CD4-positive, alpha-beta T cell treated with Interleukin-6 for 4 hours (primary cell): ENCODE measurements around the gene C1RL.

Experiments used
- DNase-seq: peaks from one replicate; pipeline ENCODE4 v3.0.0-alpha.2; 2020; ENCODE audit warnings: mixed read lengths

The C1RL gene

GRCh38 chr12:7108796-7109571 lies at the start of gene C1RL:
Gene C1RL (minus strand): TSS chr12:7109214. CDS start chr12:7109180, 34 bp downstream.
- DNase-seq = peak; percentile 82

- no peak for DNase-seq
Observed at GRCh38 chr12:7157391-7157790, 48.4 kb upstream of the C1RL start.

- DNase-seq = no peak
Observed at GRCh38 chr12:7156259-7157197, 47.5 kb upstream of the C1RL start.

- DNase-seq = no peak
Observed at GRCh38 chr12:7155471-7156034, 46.5 kb upstream of the C1RL start.

- DNase-seq = no peak
Observed at GRCh38 chr12:7154901-7155470, 46.0 kb upstream of the C1RL start.

- DNase-seq = no peak
Observed at GRCh38 chr12:7154042-7154441, 45.0 kb upstream of the C1RL start.

GRCh38 chr12:7152818-7153217 lies 43.8 kb upstream of the C1RL start:
- no peak for DNase-seq

GRCh38 chr12:7151532-7151931 lies 42.5 kb upstream of the C1RL start:
- DNase-seq = no peak

GRCh38 chr12:7150841-7151240 lies 41.8 kb upstream of the C1RL start:
- no peak for DNase-seq

GRCh38 chr12:7150356-7150755 lies 41.3 kb upstream of the C1RL start:
- DNase-seq = no peak

GRCh38 chr12:7146906-7147305 lies 37.9 kb upstream of the C1RL start:
- DNase-seq = no peak

GRCh38 chr12:7146228-7146627 lies 37.2 kb upstream of the C1RL start:
- no peak for DNase-seq

GRCh38 chr12:7145671-7146070 lies 36.7 kb upstream of the C1RL start:
- no peak for DNase-seq

GRCh38 chr12:7144414-7145120 lies 35.6 kb upstream of the C1RL start:
- DNase-seq = no peak

GRCh38 chr12:7143564-7143963 lies 34.5 kb upstream of the C1RL start:
- no peak for DNase-seq

- no peak for DNase-seq
Observed at GRCh38 chr12:7142809-7143465, 33.9 kb upstream of the C1RL start.

- DNase-seq = peak; percentile 70
Observed at GRCh38 chr12:7142056-7142644, 33.1 kb upstream of the C1RL start.

GRCh38 chr12:7141351-7142005 lies 32.5 kb upstream of the C1RL start:
- DNase-seq = no peak

- no peak for DNase-seq
Observed at GRCh38 chr12:7139200-7139599, 30.2 kb upstream of the C1RL start.

- no peak for DNase-seq
Observed at GRCh38 chr12:7137908-7138307, 28.9 kb upstream of the C1RL start.

GRCh38 chr12:7136676-7137075 lies 27.7 kb upstream of the C1RL start:
- DNase-seq = no peak
